GM21723 (cell line): ENCODE results near the gene DDX60.
"Not testable (repeated sequence)": the region's sequence is repeated elsewhere in the genome, so short reads cannot be mapped to it uniquely, and the experiment has no call there.

Experiments used
- ATAC-seq: cut with Tn5 transposase; IDR thresholded peaks from one replicate; pipeline ENCODE4 v1.9.1; 2021; ENCODE audit warnings: mild to moderate bottlenecking, moderate library complexity; ENCODE audit not compliant: unreplicated experiment

DDX60 gene

GRCh38 chr4:168318266-168318895 is at the start of gene DDX60:
Gene DDX60, minus strand, starts transcription at chr4:168318752. Its CDS starts 7,493 bp downstream, at chr4:168311259.
- ATAC-seq: peak; percentile 99

GRCh38 chr4:168367065-168367464 is 48.5 kb upstream of the DDX60 start:
- no peak for ATAC-seq

- no peak for ATAC-seq
Measured at GRCh38 chr4:168362025-168362401, 43.5 kb upstream of the DDX60 start.

GRCh38 chr4:168361365-168362024 is 42.9 kb upstream of the DDX60 start:
- ATAC-seq: peak; percentile 82

- ATAC-seq: no peak
Measured at GRCh38 chr4:168360271-168360670, 41.7 kb upstream of the DDX60 start.

- no peak for ATAC-seq
Measured at GRCh38 chr4:168357941-168358340, 39.4 kb upstream of the DDX60 start.

- no peak for ATAC-seq
Measured at GRCh38 chr4:168353746-168354145, 35.2 kb upstream of the DDX60 start.

- no peak for ATAC-seq
Measured at GRCh38 chr4:168337550-168337940, 19.0 kb upstream of the DDX60 start.

GRCh38 chr4:168336837-168337549 is 18.4 kb upstream of the DDX60 start:
- no peak for ATAC-seq

- ATAC-seq: no peak
Measured at GRCh38 chr4:168335621-168336020, 17.1 kb upstream of the DDX60 start.

GRCh38 chr4:168334053-168334452 is 15.5 kb upstream of the DDX60 start:
- ATAC-seq: no peak

GRCh38 chr4:168330575-168330974 is 12.0 kb upstream of the DDX60 start:
- not testable (repeated sequence) for ATAC-seq

GRCh38 chr4:168325591-168325990 is 7.0 kb upstream of the DDX60 start:
- ATAC-seq: no peak

- no peak for ATAC-seq
Measured at GRCh38 chr4:168321006-168321405, 2.5 kb upstream of the DDX60 start.

GRCh38 chr4:168319486-168320019 is 1.0 kb upstream of the DDX60 start:
- no peak for ATAC-seq

- ATAC-seq: no peak
Measured at GRCh38 chr4:168317621-168318020, 931 bp downstream of the DDX60 start.

GRCh38 chr4:168309781-168310180 is 8.8 kb downstream of the DDX60 start:
- no peak for ATAC-seq

GRCh38 chr4:168308912-168309311 is 9.6 kb downstream of the DDX60 start:
- no peak for ATAC-seq

GRCh38 chr4:168306476-168306875 is 12.1 kb downstream of the DDX60 start:
- no peak for ATAC-seq

- ATAC-seq: no peak
Measured at GRCh38 chr4:168304744-168305459, 13.7 kb downstream of the DDX60 start.

- not testable (repeated sequence) for ATAC-seq
Measured at GRCh38 chr4:168303430-168303829, 15.1 kb downstream of the DDX60 start.
